Measurements from ENCODE around the gene NOS3. TPM values are rescaled to one million over a fixed set of nuclear protein-coding genes. Genes with fewer than 3 reads are reported as not detected.

NOS3 gene
- total RNA-seq, 1 experiment from 2014 or later = 0.66 TPM

DNA sequence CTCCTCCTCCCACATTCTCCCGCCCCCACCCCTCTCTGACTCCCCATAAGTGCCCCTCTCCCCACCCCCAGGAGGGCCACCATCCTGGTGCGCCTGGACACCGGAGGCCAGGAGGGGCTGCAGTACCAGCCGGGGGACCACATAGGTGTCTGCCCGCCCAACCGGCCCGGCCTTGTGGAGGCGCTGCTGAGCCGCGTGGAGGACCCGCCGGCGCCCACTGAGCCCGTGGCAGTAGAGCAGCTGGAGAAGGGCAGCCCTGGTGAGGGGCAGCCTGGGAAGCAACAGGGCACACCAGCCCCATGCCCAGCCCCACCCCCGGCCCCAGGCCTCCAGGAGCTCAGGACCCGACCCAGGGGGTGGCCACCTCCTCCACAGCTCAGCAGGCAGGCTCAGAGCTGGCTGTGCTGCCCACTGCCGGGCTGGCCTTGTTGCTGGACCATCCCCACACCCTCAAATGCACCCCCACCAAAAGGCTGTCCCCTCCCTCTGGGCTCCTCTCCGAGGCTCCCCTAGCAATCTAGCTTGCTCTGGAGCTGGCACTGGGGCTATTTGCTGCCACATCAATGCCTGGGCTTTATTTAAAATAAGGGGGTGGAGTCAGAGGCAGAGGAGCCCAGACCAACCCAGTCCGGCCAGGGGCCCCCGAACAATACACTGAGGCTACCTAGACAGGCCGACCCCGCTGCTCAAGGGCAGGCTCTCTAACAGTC is 18.7 kb downstream of the NOS3 start:
- CTCF ChIA-PET = interaction anchor here (0.6 kb wide), 1 partner anchor 1295 kb away, joined by 4 read pairs; no protein-coding TSS in a partner anchor
- Histone ChIP-seq H3K36me3 (ENCODE audit: low read depth, low read length) (no peaks in the 10 kb centered on the region), H3K27me3 (ENCODE audit: low read length) (no peaks in the 10 kb centered on the region), H3K9ac (ENCODE audit: low read length) (no peak overlapping the region), H3K79me2 (ENCODE audit: low read length) (no peaks in the 10 kb centered on the region), H3K4me2 (ENCODE audit: low read length) (no peak overlapping the region), H4K20me1 (ENCODE audit: low read length) (no peaks in the 10 kb centered on the region), H3K9me3 (ENCODE audit: low read length) (no peaks in the 10 kb centered on the region), H3K4me3 (ENCODE audit: low read length) (no peak overlapping the region), H3K9me2 (replicated peaks; ENCODE audit: low read length) (no peaks in the 10 kb centered on the region), H2AFZ (ENCODE audit: low read length) (no peak overlapping the region), H3K27ac (ENCODE audit: low read length) (no peak overlapping the region), H3F3A (ENCODE audit: low read length, unreplicated experiment) (no peaks in the 10 kb centered on the region), H3K4me1 (ENCODE audit: insufficient read depth, low read length) (0 out of 2 replicates have a peak, but pooled peaks cover 3% of the 10 kb centered on the region)
- ATAC-seq (no peak), DNase-seq (no peak)
- intact Hi-C loops (cut with micrococcal nuclease) = no loop called here
- no TSS peak for BruUV-seq (replicated peaks)
- POLR2A ChIA-PET (ENCODE audit: unreplicated experiment) = no interaction called here
- TF ChIP-seq EZH2 (IDR thresholded peaks at IDR 0.05; ENCODE audit: low read length, unreplicated experiment) = no peak
- TF ChIP-seq EZH2phosphoT487 (IDR thresholded peaks at IDR 0.05; ENCODE audit: borderline replicate concordance, low read length) = no peak
- no peak for TF ChIP-seq CTCF (conservative IDR thresholded peaks at IDR 0.05; ENCODE audit: low read depth, low read length)

DNA sequence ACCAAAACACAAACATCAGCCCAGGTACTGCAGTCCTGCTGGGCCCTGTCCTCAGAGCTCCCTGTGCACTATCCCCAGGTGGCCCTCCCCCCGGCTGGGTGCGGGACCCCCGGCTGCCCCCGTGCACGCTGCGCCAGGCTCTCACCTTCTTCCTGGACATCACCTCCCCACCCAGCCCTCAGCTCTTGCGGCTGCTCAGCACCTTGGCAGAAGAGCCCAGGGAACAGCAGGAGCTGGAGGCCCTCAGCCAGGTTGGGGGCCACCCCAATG is 19.2 kb downstream of the NOS3 start:
- Histone ChIP-seq H4K20me1 (ENCODE audit: low read length) (no peaks in the 10 kb centered on the region), H3F3A (ENCODE audit: low read length, unreplicated experiment) (no peaks in the 10 kb centered on the region), H3K9ac (ENCODE audit: low read length) (no peak overlapping the region), H3K79me2 (ENCODE audit: low read length) (no peaks in the 10 kb centered on the region), H3K9me2 (replicated peaks; ENCODE audit: low read length) (no peaks in the 10 kb centered on the region), H3K27me3 (ENCODE audit: low read length) (no peaks in the 10 kb centered on the region), H2AFZ (ENCODE audit: low read length) (no peak overlapping the region), H3K27ac (ENCODE audit: low read length) (no peak overlapping the region), H3K4me2 (ENCODE audit: low read length) (no peak overlapping the region), H3K36me3 (ENCODE audit: low read depth, low read length) (no peaks in the 10 kb centered on the region), H3K4me1 (ENCODE audit: insufficient read depth, low read length) (0 out of 2 replicates have a peak, but pooled peaks cover 3% of the 10 kb centered on the region), H3K9me3 (ENCODE audit: low read length) (no peaks in the 10 kb centered on the region), H3K4me3 (ENCODE audit: low read length) (no peak overlapping the region)
- no peak for TF ChIP-seq EZH2phosphoT487 (IDR thresholded peaks at IDR 0.05; ENCODE audit: borderline replicate concordance, low read length)
- TF ChIP-seq CTCF (conservative IDR thresholded peaks at IDR 0.05; ENCODE audit: low read depth, low read length) = no peak
- no peak for TF ChIP-seq EZH2 (IDR thresholded peaks at IDR 0.05; ENCODE audit: low read length, unreplicated experiment)
- no peak for ATAC-seq
- no TSS peak for BruUV-seq (replicated peaks)
- ChIA-PET POLR2A (ENCODE audit: unreplicated experiment) (no interaction called here), CTCF (interaction anchor here (0.6 kb wide), 1 partner anchor 1296 kb away, joined by 4 read pairs; no protein-coding TSS in a partner anchor)
- DNase-seq = no peak
- intact Hi-C loops (cut with micrococcal nuclease) = no loop called here

DNA sequence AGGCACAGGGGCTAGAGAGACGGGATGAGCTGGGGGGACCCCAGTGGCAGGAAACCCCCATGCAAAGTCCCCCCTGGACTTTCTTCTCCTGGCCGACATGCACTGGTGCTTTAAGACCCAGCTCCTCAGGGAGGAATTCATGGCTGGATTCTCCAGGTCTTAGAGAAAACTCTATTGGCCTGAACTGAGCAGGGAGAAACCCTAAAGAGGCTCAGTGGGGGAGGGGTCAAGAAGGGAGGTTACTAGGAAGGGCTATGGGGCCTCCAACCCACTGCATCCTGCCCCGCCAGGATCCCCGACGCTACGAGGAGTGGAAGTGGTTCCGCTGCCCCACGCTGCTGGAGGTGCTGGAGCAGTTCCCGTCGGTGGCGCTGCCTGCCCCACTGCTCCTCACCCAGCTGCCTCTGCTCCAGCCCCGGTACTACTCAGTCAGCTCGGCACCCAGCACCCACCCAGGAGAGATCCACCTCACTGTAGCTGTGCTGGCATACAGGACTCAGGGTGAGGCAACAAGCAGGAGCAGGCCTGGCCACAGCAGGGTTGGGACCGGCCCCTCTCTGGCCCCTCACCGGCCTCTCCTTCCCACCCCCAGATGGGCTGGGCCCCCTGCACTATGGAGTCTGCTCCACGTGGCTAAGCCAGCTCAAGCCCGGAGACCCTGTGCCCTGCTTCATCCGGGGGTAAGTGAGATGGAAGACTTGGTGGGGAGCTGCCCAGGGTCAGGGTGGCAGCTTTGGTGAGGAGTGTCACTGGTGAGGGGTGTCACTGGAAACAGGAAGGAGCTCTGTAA is 19.7 kb downstream of the NOS3 start:
- POLR2A ChIA-PET (ENCODE audit: unreplicated experiment) = interaction anchor here (0.6 kb wide), 1 partner anchor 18 kb away, joined by 3 read pairs; no protein-coding TSS in a partner anchor
- Histone ChIP-seq H3K9me3 (ENCODE audit: low read length) (no peaks in the 10 kb centered on the region), H3K4me3 (ENCODE audit: low read length) (no peak overlapping the region), H3K27me3 (ENCODE audit: low read length) (no peaks in the 10 kb centered on the region), H3K36me3 (ENCODE audit: low read depth, low read length) (no peaks in the 10 kb centered on the region), H3K79me2 (ENCODE audit: low read length) (no peaks in the 10 kb centered on the region), H3K4me1 (ENCODE audit: insufficient read depth, low read length) (0 out of 2 replicates have a peak, but pooled peaks cover 3% of the 10 kb centered on the region), H4K20me1 (ENCODE audit: low read length) (no peaks in the 10 kb centered on the region), H3K27ac (ENCODE audit: low read length) (no peak overlapping the region), H3K9ac (ENCODE audit: low read length) (no peak overlapping the region), H3K4me2 (ENCODE audit: low read length) (no peak overlapping the region), H3K9me2 (replicated peaks; ENCODE audit: low read length) (no peaks in the 10 kb centered on the region), H3F3A (ENCODE audit: low read length, unreplicated experiment) (no peaks in the 10 kb centered on the region), H2AFZ (ENCODE audit: low read length) (no peak overlapping the region)
- DNase-seq = no peak
- no TSS peak for BruUV-seq (replicated peaks)
- intact Hi-C loops (cut with micrococcal nuclease) = no loop called here
- ATAC-seq = no peak
- CTCF ChIA-PET = no interaction called here
- TF ChIP-seq EZH2 (IDR thresholded peaks at IDR 0.05; ENCODE audit: low read length, unreplicated experiment) (no peak), EZH2phosphoT487 (IDR thresholded peaks at IDR 0.05; ENCODE audit: borderline replicate concordance, low read length) (no peak), CTCF (conservative IDR thresholded peaks at IDR 0.05; ENCODE audit: low read depth, low read length) (no peak)
